LNCAP (cell line): ENCODE results near the gene ZNF319.

Experiments
- CTCF ChIP-seq: fragments of 450-650 bp; IDR thresholded peaks from 2 replicates; pipeline ENCODE4 v1.5.1; 2017; ENCODE audit warnings: mild to moderate bottlenecking

The ZNF319 gene

GRCh38 chr16:57961538-57961937 is 38.9 kb downstream of the ZNF319 start:
- no peak for TF ChIP-seq CTCF

GRCh38 chr16:57960826-57961472 is 39.5 kb downstream of the ZNF319 start:
- no peak for TF ChIP-seq CTCF

GRCh38 chr16:57960310-57960709 is 40.2 kb downstream of the ZNF319 start:
- no peak for TF ChIP-seq CTCF

GRCh38 chr16:57959804-57960203 is 40.7 kb downstream of the ZNF319 start:
- no peak for TF ChIP-seq CTCF

- no peak for TF ChIP-seq CTCF
Measured at GRCh38 chr16:57959121-57959520, 41.4 kb downstream of the ZNF319 start.

- no peak for TF ChIP-seq CTCF
Measured at GRCh38 chr16:57958544-57958943, 41.9 kb downstream of the ZNF319 start.

- TF ChIP-seq CTCF: no peak
Measured at GRCh38 chr16:57957673-57958392, 42.6 kb downstream of the ZNF319 start.
